GM12878 (cell line): ENCODE measurements around the gene PDXP. TPM values are rescaled to one million over a fixed set of nuclear protein-coding genes. Genes with fewer than 3 reads are reported as not detected.
A peak's percentile ranks its signal among the peaks of the same experiment; 100 is the strongest.

Source experiments
- BCL11A ChIP-seq: IDR thresholded peaks from 2 replicates; pipeline ENCODE4 v1.6.1; 2011; ENCODE audit warnings: low read depth, low read length
- CEBPB ChIP-seq, 2 experiments: fragments of 150-350 bp in 1 of 2; IDR thresholded peaks; 2 replicates each; pipeline ENCODE4 v1.6.1; 2012 to 2014; ENCODE audit warnings: low read depth in 2 of 2, low read length in 2 of 2, borderline replicate concordance in 1 of 2, inconsistent platforms in 1 of 2
- DPF2 ChIP-seq: fragments of 450-650 bp; IDR thresholded peaks from 2 replicates; pipeline ENCODE4 v1.6.1; 2017; ENCODE audit warnings: mild to moderate bottlenecking
- EZH2 ChIP-seq: IDR thresholded peaks from 2 replicates; pipeline ENCODE4 v1.6.1; 2012; ENCODE audit warnings: low read depth, mild to moderate bottlenecking, control low read depth, inconsistent platforms, low read length, borderline replicate concordance; ENCODE audit not compliant: control insufficient read depth
- IRF4 ChIP-seq: IDR thresholded peaks from 2 replicates; pipeline ENCODE4 v1.6.1; 2011; ENCODE audit warnings: low read depth, low read length
- NFIC ChIP-seq: IDR thresholded peaks from 2 replicates; pipeline ENCODE4 v1.6.1; 2012; ENCODE audit warnings: low read depth, mild to moderate bottlenecking, inconsistent platforms, low read length, moderate library complexity
- PML ChIP-seq: IDR thresholded peaks from 2 replicates; pipeline ENCODE4 v1.6.1; 2012; ENCODE audit warnings: low read length, inconsistent platforms
- SIN3A ChIP-seq: IDR thresholded peaks from 2 replicates; pipeline ENCODE4 v1.6.1; 2012; ENCODE audit warnings: low read depth, low read length, improper control_type of control experiment
- TCF3 ChIP-seq: IDR thresholded peaks from 2 replicates; pipeline ENCODE4 v1.6.1; 2012; ENCODE audit warnings: low read depth, mild to moderate bottlenecking, low read length, borderline replicate concordance; ENCODE audit not compliant: insufficient read depth
- USF2 ChIP-seq: IDR thresholded peaks from 2 replicates; pipeline ENCODE4 v1.6.1; 2011; ENCODE audit warnings: low read depth, low read length, improper control_type of control experiment, borderline replicate concordance
- ZBED1 ChIP-seq: IDR thresholded peaks from 2 replicates; pipeline ENCODE4 v1.6.1; 2016; ENCODE audit warnings: borderline replicate concordance
- polyA plus RNA-seq, 11 experiments: library from polyadenylated mRNA; depleted of rRNA in 4 of 11; unstranded in 6 of 11; stranded (reverse) in 5 of 11; fragments of >200 nt; fragmentation: Nextera tagmentation in 4 of 11; fragmentation: Illumina TruSeq in 1 of 11; extraction: Ambion mirVana in 4 of 11; extraction: Trizol in 1 of 11; gene quantifications; 1 replicate in 1 of 11; 2 replicates in 10 of 11; pipeline versions ENCODE4 v1.2.1 to v1.2.3, GENCODE V29; 2011 to 2016; ENCODE audit warnings: inconsistent platforms in 2 of 11, missing spikeins in 2 of 11, low read depth in 1 of 11
- total RNA-seq, 4 experiments: library from RNA; depleted of rRNA in 3 of 4; stranded (reverse); fragments of >200 nt in 3 of 4; fragmentation: Illumina TruSeq in 1 of 4; extraction: Trizol in 1 of 4; gene quantifications; 2 replicates each; pipeline versions ENCODE4 v1.2.1 to v1.2.3, GENCODE V29; 2013 to 2021
- TF ChIP-seq, protein P1 (sequence below): IDR thresholded peaks from 2 replicates; pipeline ENCODE4 v1.6.1; 2012; ENCODE audit warnings: improper control_type of control experiment, low read depth, low read length; ENCODE audit not compliant: insufficient replicate concordance
- TF ChIP-seq, protein P2 (sequence below): fragments of 450-650 bp; IDR thresholded peaks from 2 replicates; pipeline ENCODE4 v1.6.1; 2017; ENCODE audit warnings: mild to moderate bottlenecking, low read depth, inconsistent platforms; ENCODE audit not compliant: poor library complexity, severe bottlenecking
- TF ChIP-seq, protein P3 (sequence below): fragments of 450-650 bp; IDR thresholded peaks from 2 replicates; pipeline ENCODE4 v1.6.1; 2016; ENCODE audit warnings: mild to moderate bottlenecking, moderate library complexity, borderline replicate concordance

PDXP gene
- total and polyA plus RNA-seq, 10 of the 15 experiments (the other 5 are each of a cell fraction or from before 2014, with no cell fraction given), result 4.4 to 56.7 (median 34.6) TPM

- TF ChIP-seq, protein P1, sequence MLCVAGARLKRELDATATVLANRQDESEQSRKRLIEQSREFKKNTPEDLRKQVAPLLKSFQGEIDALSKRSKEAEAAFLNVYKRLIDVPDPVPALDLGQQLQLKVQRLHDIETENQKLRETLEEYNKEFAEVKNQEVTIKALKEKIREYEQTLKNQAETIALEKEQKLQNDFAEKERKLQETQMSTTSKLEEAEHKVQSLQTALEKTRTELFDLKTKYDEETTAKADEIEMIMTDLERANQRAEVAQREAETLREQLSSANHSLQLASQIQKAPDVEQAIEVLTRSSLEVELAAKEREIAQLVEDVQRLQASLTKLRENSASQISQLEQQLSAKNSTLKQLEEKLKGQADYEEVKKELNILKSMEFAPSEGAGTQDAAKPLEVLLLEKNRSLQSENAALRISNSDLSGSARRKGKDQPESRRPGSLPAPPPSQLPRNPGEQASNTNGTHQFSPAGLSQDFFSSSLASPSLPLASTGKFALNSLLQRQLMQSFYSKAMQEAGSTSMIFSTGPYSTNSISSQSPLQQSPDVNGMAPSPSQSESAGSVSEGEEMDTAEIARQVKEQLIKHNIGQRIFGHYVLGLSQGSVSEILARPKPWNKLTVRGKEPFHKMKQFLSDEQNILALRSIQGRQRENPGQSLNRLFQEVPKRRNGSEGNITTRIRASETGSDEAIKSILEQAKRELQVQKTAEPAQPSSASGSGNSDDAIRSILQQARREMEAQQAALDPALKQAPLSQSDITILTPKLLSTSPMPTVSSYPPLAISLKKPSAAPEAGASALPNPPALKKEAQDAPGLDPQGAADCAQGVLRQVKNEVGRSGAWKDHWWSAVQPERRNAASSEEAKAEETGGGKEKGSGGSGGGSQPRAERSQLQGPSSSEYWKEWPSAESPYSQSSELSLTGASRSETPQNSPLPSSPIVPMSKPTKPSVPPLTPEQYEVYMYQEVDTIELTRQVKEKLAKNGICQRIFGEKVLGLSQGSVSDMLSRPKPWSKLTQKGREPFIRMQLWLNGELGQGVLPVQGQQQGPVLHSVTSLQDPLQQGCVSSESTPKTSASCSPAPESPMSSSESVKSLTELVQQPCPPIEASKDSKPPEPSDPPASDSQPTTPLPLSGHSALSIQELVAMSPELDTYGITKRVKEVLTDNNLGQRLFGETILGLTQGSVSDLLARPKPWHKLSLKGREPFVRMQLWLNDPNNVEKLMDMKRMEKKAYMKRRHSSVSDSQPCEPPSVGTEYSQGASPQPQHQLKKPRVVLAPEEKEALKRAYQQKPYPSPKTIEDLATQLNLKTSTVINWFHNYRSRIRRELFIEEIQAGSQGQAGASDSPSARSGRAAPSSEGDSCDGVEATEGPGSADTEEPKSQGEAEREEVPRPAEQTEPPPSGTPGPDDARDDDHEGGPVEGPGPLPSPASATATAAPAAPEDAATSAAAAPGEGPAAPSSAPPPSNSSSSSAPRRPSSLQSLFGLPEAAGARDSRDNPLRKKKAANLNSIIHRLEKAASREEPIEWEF, result no peak
- TF ChIP-seq EZH2, result no peak
- no peak for TF ChIP-seq USF2
- no peak for TF ChIP-seq IRF4
- peak; percentile 77; the same call in 1 of the 2 replicates for TF ChIP-seq SIN3A
- TF ChIP-seq, protein P2, sequence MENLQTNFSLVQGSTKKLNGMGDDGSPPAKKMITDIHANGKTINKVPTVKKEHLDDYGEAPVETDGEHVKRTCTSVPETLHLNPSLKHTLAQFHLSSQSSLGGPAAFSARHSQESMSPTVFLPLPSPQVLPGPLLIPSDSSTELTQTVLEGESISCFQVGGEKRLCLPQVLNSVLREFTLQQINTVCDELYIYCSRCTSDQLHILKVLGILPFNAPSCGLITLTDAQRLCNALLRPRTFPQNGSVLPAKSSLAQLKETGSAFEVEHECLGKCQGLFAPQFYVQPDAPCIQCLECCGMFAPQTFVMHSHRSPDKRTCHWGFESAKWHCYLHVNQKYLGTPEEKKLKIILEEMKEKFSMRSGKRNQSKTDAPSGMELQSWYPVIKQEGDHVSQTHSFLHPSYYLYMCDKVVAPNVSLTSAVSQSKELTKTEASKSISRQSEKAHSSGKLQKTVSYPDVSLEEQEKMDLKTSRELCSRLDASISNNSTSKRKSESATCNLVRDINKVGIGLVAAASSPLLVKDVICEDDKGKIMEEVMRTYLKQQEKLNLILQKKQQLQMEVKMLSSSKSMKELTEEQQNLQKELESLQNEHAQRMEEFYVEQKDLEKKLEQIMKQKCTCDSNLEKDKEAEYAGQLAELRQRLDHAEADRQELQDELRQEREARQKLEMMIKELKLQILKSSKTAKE, result no peak
- peak; percentile 44; the same call in 1 of the 2 replicates for TF ChIP-seq PML
- TF ChIP-seq, protein P3, sequence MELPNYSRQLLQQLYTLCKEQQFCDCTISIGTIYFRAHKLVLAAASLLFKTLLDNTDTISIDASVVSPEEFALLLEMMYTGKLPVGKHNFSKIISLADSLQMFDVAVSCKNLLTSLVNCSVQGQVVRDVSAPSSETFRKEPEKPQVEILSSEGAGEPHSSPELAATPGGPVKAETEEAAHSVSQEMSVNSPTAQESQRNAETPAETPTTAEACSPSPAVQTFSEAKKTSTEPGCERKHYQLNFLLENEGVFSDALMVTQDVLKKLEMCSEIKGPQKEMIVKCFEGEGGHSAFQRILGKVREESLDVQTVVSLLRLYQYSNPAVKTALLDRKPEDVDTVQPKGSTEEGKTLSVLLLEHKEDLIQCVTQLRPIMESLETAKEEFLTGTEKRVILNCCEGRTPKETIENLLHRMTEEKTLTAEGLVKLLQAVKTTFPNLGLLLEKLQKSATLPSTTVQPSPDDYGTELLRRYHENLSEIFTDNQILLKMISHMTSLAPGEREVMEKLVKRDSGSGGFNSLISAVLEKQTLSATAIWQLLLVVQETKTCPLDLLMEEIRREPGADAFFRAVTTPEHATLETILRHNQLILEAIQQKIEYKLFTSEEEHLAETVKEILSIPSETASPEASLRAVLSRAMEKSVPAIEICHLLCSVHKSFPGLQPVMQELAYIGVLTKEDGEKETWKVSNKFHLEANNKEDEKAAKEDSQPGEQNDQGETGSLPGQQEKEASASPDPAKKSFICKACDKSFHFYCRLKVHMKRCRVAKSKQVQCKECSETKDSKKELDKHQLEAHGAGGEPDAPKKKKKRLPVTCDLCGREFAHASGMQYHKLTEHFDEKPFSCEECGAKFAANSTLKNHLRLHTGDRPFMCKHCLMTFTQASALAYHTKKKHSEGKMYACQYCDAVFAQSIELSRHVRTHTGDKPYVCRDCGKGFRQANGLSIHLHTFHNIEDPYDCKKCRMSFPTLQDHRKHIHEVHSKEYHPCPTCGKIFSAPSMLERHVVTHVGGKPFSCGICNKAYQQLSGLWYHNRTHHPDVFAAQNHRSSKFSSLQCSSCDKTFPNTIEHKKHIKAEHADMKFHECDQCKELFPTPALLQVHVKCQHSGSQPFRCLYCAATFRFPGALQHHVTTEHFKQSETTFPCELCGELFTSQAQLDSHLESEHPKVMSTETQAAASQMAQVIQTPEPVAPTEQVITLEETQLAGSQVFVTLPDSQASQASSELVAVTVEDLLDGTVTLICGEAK, result no peak; the same call in 1 of the 2 replicates
- no peak for TF ChIP-seq TCF3
- TF ChIP-seq NFIC, result no peak
- peak; percentile 26; the same call in 1 of the 2 replicates for TF ChIP-seq DPF2
- TF ChIP-seq ZBED1, result no peak
- no peak for TF ChIP-seq CEBPB (IDR thresholded peaks at IDR 0.05; ENCODE audit: borderline replicate concordance in 1 of 2, low read depth in 2 of 2, low read length in 2 of 2)
- TF ChIP-seq BCL11A, result no peak
Measured at GRCh38 chr22:37674951-37675929, 16.7 kb downstream of the PDXP start, which contains the start of gene LGALS1 (continued).
